CD14-positive monocyte (primary cell): ENCODE data around the gene PTCHD1. TPM values are rescaled to one million over a fixed set of nuclear protein-coding genes. Genes with fewer than 3 reads are reported as not detected.

Experiments
- DNase-seq, 3 donors: peaks; one replicate each; pipeline ENCODE4 v3.0.0-alpha.2; 2011 to 2022
- H2AFZ ChIP-seq: 2 replicates; pipeline ENCODE4 v1.6.0; 2012; ENCODE audit warnings: mild to moderate bottlenecking, low read depth, low read length, inconsistent platforms; ENCODE audit not compliant: insufficient read depth, poor library complexity, severe bottlenecking
- H3K27ac ChIP-seq, 2 donors: 1 replicate in 1 of 2; 2 replicates in 1 of 2; pipeline ENCODE4 v1.5.1; 2012 to 2013; ENCODE audit warnings: low read length in 2 of 2, control low read depth in 1 of 2, inconsistent platforms in 1 of 2, low read depth in 1 of 2, mild to moderate bottlenecking in 1 of 2
- H3K27me3 ChIP-seq, 2 donors: one replicate each; pipeline versions ENCODE4 v1.6.0 to v1.6.1; 2011 to 2013; ENCODE audit warnings: low read length in 2 of 2; ENCODE audit not compliant: control insufficient read depth in 2 of 2, insufficient read depth in 2 of 2
- H3K36me3 ChIP-seq, 2 donors: replicated peaks in 1 of 2; 1 replicate in 1 of 2; 2 replicates in 1 of 2; pipeline versions ENCODE4 v1.5.1 to v1.6.1; 2012 to 2013; ENCODE audit warnings: low read length in 2 of 2, control low read depth in 1 of 2, inconsistent platforms in 1 of 2, mild to moderate bottlenecking in 1 of 2; ENCODE audit not compliant: insufficient read depth in 2 of 2, control insufficient read depth in 1 of 2
- H3K4me1 ChIP-seq, 2 donors: 1 replicate in 1 of 2; 2 replicates in 1 of 2; pipeline versions ENCODE4 v1.5.1 to v1.6.1; 2012 to 2013; ENCODE audit warnings: low read length in 2 of 2, control low read depth in 1 of 2, inconsistent platforms in 1 of 2, mild to moderate bottlenecking in 1 of 2, moderate library complexity in 1 of 2; ENCODE audit not compliant: insufficient read depth in 2 of 2, control insufficient read depth in 1 of 2
- H3K4me2 ChIP-seq: replicated peaks from 2 replicates; pipeline ENCODE3; 2012; ENCODE audit warnings: low read length, moderate library complexity, mild to moderate bottlenecking; ENCODE audit not compliant: poor library complexity, severe bottlenecking; ENCODE audit errors: extremely low read depth
- H3K4me3 ChIP-seq, 3 experiments: fragments of 200-600 bp in 1 of 3; sonication (generic) in 1 of 3; replicated peaks in 1 of 3; 1 replicate in 2 of 3; 2 replicates in 1 of 3; pipeline ENCODE4 v1.5.1; 2011 to 2013; ENCODE audit warnings: low read length in 3 of 3, mild to moderate bottlenecking in 3 of 3, control low read depth in 2 of 3, low read depth in 2 of 3, inconsistent platforms in 1 of 3, moderate library complexity in 1 of 3
- H3K79me2 ChIP-seq: 2 replicates; pipeline ENCODE4 v1.6.0; 2012; ENCODE audit warnings: mild to moderate bottlenecking, control low read depth, inconsistent platforms, low read length, moderate library complexity; ENCODE audit not compliant: insufficient read depth
- H3K9ac ChIP-seq: 2 replicates; pipeline ENCODE4 v1.6.0; 2017; ENCODE audit warnings: low read length, mild to moderate bottlenecking; ENCODE audit not compliant: insufficient read depth, poor library complexity, severe bottlenecking
- H3K9me3 ChIP-seq, 2 donors: replicated peaks in 1 of 2; 1 replicate in 1 of 2; 2 replicates in 1 of 2; pipeline versions ENCODE4 v1.5.1 to v1.6.1; 2012 to 2013; ENCODE audit warnings: low read length in 2 of 2, control low read depth in 1 of 2; ENCODE audit not compliant: control insufficient read depth in 1 of 2, insufficient read depth in 1 of 2
- H4K20me1 ChIP-seq: 2 replicates; pipeline ENCODE4 v1.6.0; 2012; ENCODE audit warnings: mild to moderate bottlenecking, low read length, control low read depth, moderate library complexity; ENCODE audit not compliant: insufficient read depth
- H3K27ac Mint-ChIP-seq, 7 donors: one replicate each; pipeline ENCODE4 v1.8.0; 2020; ENCODE audit warnings: mild to moderate bottlenecking in 7 of 7, mixed read lengths in 7 of 7, moderate library complexity in 6 of 7, inconsistent platforms in 2 of 7
- H3K27me3 Mint-ChIP-seq, 3 donors: one replicate each; pipeline ENCODE4 v1.8.0; 2021 to 2022; ENCODE audit warnings: low read depth in 3 of 3, mild to moderate bottlenecking in 3 of 3, mixed read lengths in 3 of 3, moderate library complexity in 3 of 3, inconsistent platforms in 1 of 3
- H3K36me3 Mint-ChIP-seq, 2 donors: one replicate each; pipeline ENCODE4 v1.8.0; 2020; ENCODE audit warnings: mixed read lengths in 2 of 2, inconsistent platforms in 1 of 2, mild to moderate bottlenecking in 1 of 2
- H3K4me1 Mint-ChIP-seq: one replicate; pipeline ENCODE4 v1.8.0; 2020; ENCODE audit warnings: mild to moderate bottlenecking, mixed read lengths
- H3K4me3 Mint-ChIP-seq, 2 donors: one replicate each; pipeline ENCODE4 v1.8.0; 2020; ENCODE audit warnings: mild to moderate bottlenecking in 2 of 2, mixed read lengths in 2 of 2, moderate library complexity in 1 of 2
- H3K9me3 Mint-ChIP-seq, 7 donors: one replicate each; pipeline ENCODE4 v1.8.0; 2020 to 2022; ENCODE audit warnings: mixed read lengths in 7 of 7, mild to moderate bottlenecking in 6 of 7, moderate library complexity in 6 of 7, inconsistent platforms in 2 of 7
- CTCF ChIP-seq: fragments of 200-600 bp; IDR thresholded peaks from one replicate; pipeline ENCODE4 v1.8.0; 2022; ENCODE audit warnings: antibody characterized with exemption, mild to moderate bottlenecking
- WGBS: methylation state at CpG from one replicate; pipeline ENCODE4 v1.1.5; 2013; ENCODE audit warnings: missing lambda C conversion rate; ENCODE audit not compliant: insufficient coverage; 5-methylcytosine and 5-hydroxymethylcytosine counted together
- intact Hi-C, 2 donors: fragments of 100-400 bp; cut with micrococcal nuclease; formaldehyde crosslinking; loops; one replicate each; pipeline versions ENCODE4 v1.15.0 to v1.15.1; 2023
- polyA plus RNA-seq, 3 donors: library from polyadenylated mRNA; depleted of rRNA in 1 of 3; unstranded in 2 of 3; stranded (reverse) in 1 of 3; fragments of 300-500 nt in 2 of 3; fragments of >200 nt in 1 of 3; fragmentation: Illumina TruSeq in 2 of 3; gene quantifications; 1 replicate in 2 of 3; 2 replicates in 1 of 3; pipeline ENCODE4 v1.2.3, GENCODE V29; 2012 to 2021

Gene PTCHD1
- polyA plus RNA-seq, 3 donors, result not detected

GRCh38 chrX:23434356-23434884 lies 99.8 kb downstream of the PTCHD1 start:
- intact Hi-C loops, result no loop called here
- no peak for TF ChIP-seq CTCF
- Mint-ChIP-seq H3K27ac (no peak overlapping the region), H3K4me3 (no peak overlapping the region), H3K36me3 (no peaks in the 10 kb centered on the region), H3K27me3 (no peaks in the 10 kb centered on the region), H3K4me1 (no peaks in the 10 kb centered on the region), H3K9me3 (peaks cover under 1 to 15% (median 9%) of the 10 kb centered on the region in 7 donors)
- H3K4me3 ChIP-seq, result no peak overlapping the region
- no peak overlapping the region for H3K9ac ChIP-seq
- peaks cover 7 to 10% of the 10 kb centered on the region in 2 donors for H3K9me3 ChIP-seq
- DNase-seq, result no peak
- H3K36me3 ChIP-seq, result no peaks in the 10 kb centered on the region
- H4K20me1 ChIP-seq, result no peaks in the 10 kb centered on the region
- no CpG with 5 or more reads among the region's 3 CpGs for WGBS
- H3K4me2 ChIP-seq, result no peak overlapping the region
- no peak overlapping the region for H3K27ac ChIP-seq
- H2AFZ ChIP-seq, result no peak overlapping the region
- H3K27me3 ChIP-seq, result no peaks in the 10 kb centered on the region
- no peaks in the 10 kb centered on the region for H3K79me2 ChIP-seq
- H3K4me1 ChIP-seq, result no peaks in the 10 kb centered on the region

GRCh38 chrX:23435108-23435507 lies 100.5 kb downstream of the PTCHD1 start:
- H3K27ac ChIP-seq, result no peak overlapping the region
- H3K9me3 ChIP-seq, result peaks cover 1 to 4% of the 10 kb centered on the region in 2 donors
- H3K4me3 ChIP-seq, result no peak overlapping the region
- intact Hi-C loops, result no loop called here
- Mint-ChIP-seq H3K27ac (no peak overlapping the region), H3K4me3 (no peak overlapping the region), H3K36me3 (no peaks in the 10 kb centered on the region), H3K9me3 (peaks cover 0 to 8% (median 6%) of the 10 kb centered on the region in 7 donors), H3K4me1 (no peaks in the 10 kb centered on the region), H3K27me3 (no peaks in the 10 kb centered on the region)
- no peak overlapping the region for H3K4me2 ChIP-seq
- no peaks in the 10 kb centered on the region for H3K4me1 ChIP-seq
- no peak overlapping the region for H2AFZ ChIP-seq
- H3K9ac ChIP-seq, result no peak overlapping the region
- no peaks in the 10 kb centered on the region for H3K36me3 ChIP-seq
- H4K20me1 ChIP-seq, result no peaks in the 10 kb centered on the region
- H3K27me3 ChIP-seq, result no peaks in the 10 kb centered on the region
- H3K79me2 ChIP-seq, result no peaks in the 10 kb centered on the region
- no peak for TF ChIP-seq CTCF
- no peak for DNase-seq
- 89% methylated on average over 1 of the region's 1 CpG for WGBS
